DOHH2 (cell line): Measurements from ENCODE around the gene CNNM3.

Experiments
- H3F3A ChIP-seq: fragments of 200-600 bp; sonication (generic), shearing (Covaris generic); 2 replicates; pipeline ENCODE4 v1.6.0; 2016; ENCODE audit warnings: antibody characterized with exemption, mild to moderate bottlenecking; ENCODE audit not compliant: control insufficient read depth, insufficient read depth
- H3K27ac ChIP-seq: fragments of 200-600 bp; sonication (generic); 2 replicates; pipeline ENCODE4 v1.5.1; 2014; ENCODE audit warnings: low read depth, mild to moderate bottlenecking, low read length, moderate library complexity
- H3K27me3 ChIP-seq: fragments of 200-600 bp; sonication (generic); 2 replicates; pipeline ENCODE4 v1.6.1; 2014; ENCODE audit warnings: mild to moderate bottlenecking, low read length, mixed read lengths; ENCODE audit not compliant: control insufficient read depth
- H3K36me3 ChIP-seq: fragments of 200-600 bp; sonication (generic); 2 replicates; pipeline ENCODE4 v1.6.1; 2014; ENCODE audit warnings: mild to moderate bottlenecking, low read length, moderate library complexity, mixed read lengths; ENCODE audit not compliant: control insufficient read depth
- H3K4me1 ChIP-seq: fragments of 200-600 bp; sonication (generic); 2 replicates; pipeline ENCODE4 v1.6.1; 2014; ENCODE audit warnings: mild to moderate bottlenecking, low read length, mixed read lengths; ENCODE audit not compliant: control insufficient read depth
- H3K4me2 ChIP-seq: fragments of 200-600 bp; sonication (generic); 2 replicates; pipeline ENCODE4 v1.6.0; 2014; ENCODE audit warnings: mild to moderate bottlenecking, low read length, moderate library complexity
- H3K4me3 ChIP-seq: fragments of 200-600 bp; sonication (generic); 2 replicates; pipeline ENCODE4 v1.5.1; 2014; ENCODE audit warnings: mild to moderate bottlenecking, low read length, mixed read lengths
- H3K79me2 ChIP-seq: fragments of 200-600 bp; sonication (generic); 2 replicates; pipeline ENCODE4 v1.6.1; 2014; ENCODE audit warnings: mild to moderate bottlenecking, low read length, mixed read lengths; ENCODE audit not compliant: control insufficient read depth
- H3K9me2 ChIP-seq: fragments of 200-600 bp; sonication (generic); replicated peaks from 2 replicates; pipeline ENCODE4 v1.6.1; 2014; ENCODE audit warnings: mild to moderate bottlenecking, low read length, mixed read lengths; ENCODE audit not compliant: control insufficient read depth
- H3K9me3 ChIP-seq: fragments of 200-600 bp; sonication (generic); 2 replicates; pipeline ENCODE4 v1.6.1; 2014; ENCODE audit warnings: antibody characterized with exemption, low read length, mixed read lengths; ENCODE audit not compliant: control insufficient read depth, insufficient read depth
- H4K20me1 ChIP-seq: fragments of 200-600 bp; sonication (generic); 2 replicates; pipeline ENCODE4 v1.6.0; 2014; ENCODE audit warnings: low read depth, mild to moderate bottlenecking, antibody characterized with exemption, low read length, moderate library complexity; ENCODE audit not compliant: control insufficient read depth, insufficient read depth
- CTCF ChIP-seq: fragments of 200-600 bp; sonication (generic); IDR thresholded peaks from one replicate; pipeline ENCODE4 v1.5.1; 2014; ENCODE audit warnings: antibody characterized with exemption, mild to moderate bottlenecking, low read depth, low read length; ENCODE audit not compliant: poor library complexity, severe bottlenecking
- EZH2phosphoT487 ChIP-seq: fragments of 200-600 bp; sonication (generic); IDR thresholded peaks from 2 replicates; pipeline ENCODE4 v1.6.1; 2017; ENCODE audit warnings: borderline replicate concordance, mild to moderate bottlenecking, antibody characterized with exemption, low read length, moderate library complexity, mixed read lengths

CNNM3 gene

GRCh38 chr2:96882230-96882629 lies 66.2 kb downstream of the CNNM3 start:
- H3K27ac ChIP-seq: no peak overlapping the region
- H3K27me3 ChIP-seq: no peaks in the 10 kb centered on the region
- no peaks in the 10 kb centered on the region for H3K4me1 ChIP-seq
- no peaks in the 10 kb centered on the region for H3K9me2 ChIP-seq
- TF ChIP-seq EZH2phosphoT487: no peak
- no peak for TF ChIP-seq CTCF
- H3K4me3 ChIP-seq: no peak overlapping the region
- no peaks in the 10 kb centered on the region for H3K36me3 ChIP-seq
- H3K79me2 ChIP-seq: no peaks in the 10 kb centered on the region
- no peak overlapping the region for H3K4me2 ChIP-seq
- H3F3A ChIP-seq: no peaks in the 10 kb centered on the region
- no peaks in the 10 kb centered on the region for H3K9me3 ChIP-seq
- no peaks in the 10 kb centered on the region for H4K20me1 ChIP-seq

GRCh38 chr2:96882906-96883305 lies 66.8 kb downstream of the CNNM3 start:
- no peaks in the 10 kb centered on the region for H4K20me1 ChIP-seq
- no peaks in the 10 kb centered on the region for H3K27me3 ChIP-seq
- H3K79me2 ChIP-seq: no peaks in the 10 kb centered on the region
- no peaks in the 10 kb centered on the region for H3F3A ChIP-seq
- no peak overlapping the region for H3K4me3 ChIP-seq
- no peaks in the 10 kb centered on the region for H3K36me3 ChIP-seq
- no peaks in the 10 kb centered on the region for H3K9me3 ChIP-seq
- no peak overlapping the region for H3K4me2 ChIP-seq
- TF ChIP-seq CTCF (no peak), EZH2phosphoT487 (no peak)
- H3K27ac ChIP-seq: no peak overlapping the region
- H3K4me1 ChIP-seq: no peaks in the 10 kb centered on the region
- no peaks in the 10 kb centered on the region for H3K9me2 ChIP-seq

- TF ChIP-seq CTCF (no peak), EZH2phosphoT487 (no peak)
- H3K36me3 ChIP-seq: no peaks in the 10 kb centered on the region
- no peak overlapping the region for H3K4me2 ChIP-seq
- H3K27ac ChIP-seq: no peak overlapping the region
- H3K79me2 ChIP-seq: no peaks in the 10 kb centered on the region
- no peak overlapping the region for H3K4me3 ChIP-seq
- H3K27me3 ChIP-seq: no peaks in the 10 kb centered on the region
- no peaks in the 10 kb centered on the region for H3K9me2 ChIP-seq
- H3K4me1 ChIP-seq: no peaks in the 10 kb centered on the region
- H4K20me1 ChIP-seq: no peaks in the 10 kb centered on the region
- H3F3A ChIP-seq: no peaks in the 10 kb centered on the region
- no peaks in the 10 kb centered on the region for H3K9me3 ChIP-seq
Measured at GRCh38 chr2:96883306-96883705, 67.2 kb downstream of the CNNM3 start.
